Measurements from ENCODE around the gene C1QTNF6. TPM values are rescaled to one million over a fixed set of nuclear protein-coding genes. Genes with fewer than 3 reads are reported as not detected.

Gene C1QTNF6
- total RNA-seq, 1 experiment from 2014 or later = 85.9 TPM

DNA sequence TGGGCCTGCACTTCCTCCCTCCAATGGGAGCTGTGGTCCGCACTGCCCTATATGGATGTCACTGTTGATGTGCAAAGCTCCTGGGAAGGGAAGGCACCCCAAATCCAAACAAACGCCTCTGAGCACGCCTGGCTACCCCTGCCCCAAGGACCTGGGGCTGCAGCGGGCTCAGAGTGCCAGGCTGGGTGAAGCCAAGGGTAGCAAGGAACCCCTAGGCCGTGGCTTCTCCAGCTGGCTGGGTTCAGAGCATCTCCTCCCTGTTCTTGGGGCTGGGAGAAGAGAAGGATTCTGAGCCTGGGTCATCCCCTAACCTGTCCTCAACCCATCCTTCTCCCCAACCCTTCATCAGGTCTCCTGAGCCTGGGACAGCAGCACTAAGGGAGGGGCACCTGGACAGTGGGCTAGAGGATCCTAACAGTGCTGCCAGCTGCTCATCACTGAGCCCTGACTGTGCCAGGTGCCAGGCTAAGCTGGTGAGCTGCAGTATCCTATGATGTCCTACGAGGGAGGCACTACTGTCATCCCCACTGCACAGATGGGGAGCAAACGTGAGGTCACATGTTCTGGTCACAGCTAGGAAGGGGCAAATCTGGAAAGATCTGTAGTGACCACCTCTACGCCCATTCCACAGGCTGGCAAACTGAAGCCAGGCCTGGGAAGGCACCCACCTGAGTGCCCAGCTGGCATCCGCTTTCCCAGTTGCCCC lies 21.2 kb upstream of the C1QTNF6 start:
- H4K20me1 ChIP-seq (ENCODE audit: insufficient read depth) = no peaks in the 10 kb centered on the region
- H3K4me2 ChIP-seq = no peak overlapping the region
- H3K27ac ChIP-seq = no peak overlapping the region
- H3K27me3 ChIP-seq (ENCODE audit: insufficient read depth, low read depth) = no peaks in the 10 kb centered on the region
- peaks cover 3% of the 10 kb centered on the region; the same call in 1 of the 2 replicates for H3F3A ChIP-seq (ENCODE audit: insufficient read depth, low read depth)
- no peaks in the 10 kb centered on the region for H3K9me3 ChIP-seq (ENCODE audit: insufficient read depth, low read depth)
- H3K36me3 ChIP-seq (ENCODE audit: low read depth) = no peaks in the 10 kb centered on the region
- H3K4me1 ChIP-seq (replicated peaks; ENCODE audit: insufficient read depth) = no peaks in the 10 kb centered on the region
- POLR2A ChIA-PET (ENCODE audit: unreplicated experiment) = no interaction called here
- no peak for DNase-seq
- intact Hi-C loops (cut with micrococcal nuclease; ENCODE audit: unreplicated experiment) = no loop called here
- CTCF ChIA-PET = interaction anchor here (0.6 kb wide), 1 partner anchor 503 kb away, joined by 5 read pairs; no protein-coding TSS in a partner anchor
- H3K4me3 ChIP-seq = no peak overlapping the region
- TF ChIP-seq EZH2 (IDR thresholded peaks at IDR 0.05; ENCODE audit: low read depth) (no peak), CTCF (conservative IDR thresholded peaks at IDR 0.05) (no peak)
- H3K9me2 ChIP-seq (ENCODE audit: insufficient read depth) = no peaks in the 10 kb centered on the region
- no TSS peak for BruUV-seq (replicated peaks)
- no peak overlapping the region for H2AFZ ChIP-seq
- no peaks in the 10 kb centered on the region for H3K79me2 ChIP-seq (ENCODE audit: low read depth)

DNA sequence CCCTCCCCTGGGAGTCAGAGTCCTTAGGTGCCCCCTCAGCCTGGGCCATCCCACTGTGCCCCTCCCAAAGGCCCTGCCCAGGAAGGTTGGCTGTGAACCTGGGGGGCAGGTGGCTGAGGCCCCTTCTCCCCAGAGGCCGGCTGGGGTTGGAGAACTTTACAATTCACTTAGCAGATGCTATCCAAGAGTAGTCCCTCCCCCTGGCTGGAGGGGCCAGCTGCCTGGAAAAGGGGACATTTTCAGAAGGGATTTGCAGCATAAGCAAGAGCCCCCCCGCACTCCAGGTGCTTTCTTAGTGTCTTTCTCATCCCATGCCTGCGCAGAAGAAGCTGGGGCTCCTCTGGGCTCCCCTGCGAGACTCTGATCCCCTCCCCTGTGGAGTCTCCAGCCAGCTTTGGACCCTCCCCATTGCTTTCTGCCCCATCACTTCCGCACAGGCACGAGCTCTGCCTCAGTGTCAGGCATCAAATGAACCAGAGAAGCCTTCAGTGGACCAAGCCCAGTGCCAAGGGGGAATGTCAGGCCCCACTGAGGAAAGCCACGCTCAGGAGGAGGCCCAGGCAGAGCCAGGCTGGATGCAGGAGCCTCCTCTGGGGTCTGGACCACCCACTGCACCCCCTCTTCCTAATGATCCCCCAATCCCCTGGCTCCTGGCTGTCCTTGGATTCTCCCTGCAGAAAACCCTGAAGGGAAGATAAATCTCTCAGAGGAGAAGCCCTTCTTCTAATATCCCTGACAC lies 20.5 kb upstream of the C1QTNF6 start:
- H3K4me1 ChIP-seq (replicated peaks; ENCODE audit: insufficient read depth) = no peaks in the 10 kb centered on the region
- H3K27me3 ChIP-seq (ENCODE audit: insufficient read depth, low read depth) = no peaks in the 10 kb centered on the region
- H3K9me3 ChIP-seq (ENCODE audit: insufficient read depth, low read depth) = no peaks in the 10 kb centered on the region
- CTCF ChIA-PET = no interaction called here
- H3F3A ChIP-seq (ENCODE audit: insufficient read depth, low read depth) = peaks cover 3% of the 10 kb centered on the region; the same call in 1 of the 2 replicates
- no TSS peak for BruUV-seq (replicated peaks)
- H3K79me2 ChIP-seq (ENCODE audit: low read depth) = no peaks in the 10 kb centered on the region
- intact Hi-C loops (cut with micrococcal nuclease; ENCODE audit: unreplicated experiment) = no loop called here
- no peaks in the 10 kb centered on the region for H3K36me3 ChIP-seq (ENCODE audit: low read depth)
- H3K9me2 ChIP-seq (ENCODE audit: insufficient read depth) = no peaks in the 10 kb centered on the region
- no peak overlapping the region for H3K4me2 ChIP-seq
- no peak overlapping the region for H3K27ac ChIP-seq
- TF ChIP-seq CTCF (conservative IDR thresholded peaks at IDR 0.05) (no peak), EZH2 (IDR thresholded peaks at IDR 0.05; ENCODE audit: low read depth) (no peak)
- POLR2A ChIA-PET (ENCODE audit: unreplicated experiment) = interaction anchor here (0.7 kb wide), 1 partner anchor 18 kb away, joined by 4 read pairs; no protein-coding TSS in a partner anchor
- H2AFZ ChIP-seq = no peak overlapping the region
- no peak overlapping the region for H3K4me3 ChIP-seq
- DNase-seq = no peak
- H4K20me1 ChIP-seq (ENCODE audit: insufficient read depth) = no peaks in the 10 kb centered on the region

- Histone ChIP-seq H3K9me2 (ENCODE audit: insufficient read depth) (no peaks in the 10 kb centered on the region), H3K4me3 (no peak overlapping the region), H3K79me2 (ENCODE audit: low read depth) (no peaks in the 10 kb centered on the region), H2AFZ (no peak overlapping the region), H3K4me1 (replicated peaks; ENCODE audit: insufficient read depth) (no peaks in the 10 kb centered on the region), H3F3A (ENCODE audit: insufficient read depth, low read depth) (peaks cover 3% of the 10 kb centered on the region; the same call in 1 of the 2 replicates), H4K20me1 (ENCODE audit: insufficient read depth) (no peaks in the 10 kb centered on the region), H3K27me3 (ENCODE audit: insufficient read depth, low read depth) (no peaks in the 10 kb centered on the region), H3K4me2 (no peak overlapping the region), H3K36me3 (ENCODE audit: low read depth) (no peaks in the 10 kb centered on the region), H3K9me3 (ENCODE audit: insufficient read depth, low read depth) (no peaks in the 10 kb centered on the region), H3K27ac (no peak overlapping the region)
- no peak for TF ChIP-seq EZH2 (IDR thresholded peaks at IDR 0.05; ENCODE audit: low read depth)
- TF ChIP-seq CTCF (conservative IDR thresholded peaks at IDR 0.05) = no peak
- DNase-seq = no peak
- intact Hi-C loops (cut with micrococcal nuclease; ENCODE audit: unreplicated experiment) = no loop called here
- ChIA-PET CTCF (no interaction called here), POLR2A (ENCODE audit: unreplicated experiment) (no interaction called here)
- no TSS peak for BruUV-seq (replicated peaks)
Observed at GRCh38 chr22:37207981-37208380, 19.9 kb upstream of the C1QTNF6 start.

Measured in PC-9 (cell line).